ENCODE results near the gene C5orf15.

C5orf15 gene

GRCh38 chr5:133919148-133920136 lies 49.0 kb downstream of the C5orf15 start:
- DNase-seq = no peak

- DNase-seq = no peak
Measured at GRCh38 chr5:133918731-133919130, 49.7 kb downstream of the C5orf15 start.

DNA sequence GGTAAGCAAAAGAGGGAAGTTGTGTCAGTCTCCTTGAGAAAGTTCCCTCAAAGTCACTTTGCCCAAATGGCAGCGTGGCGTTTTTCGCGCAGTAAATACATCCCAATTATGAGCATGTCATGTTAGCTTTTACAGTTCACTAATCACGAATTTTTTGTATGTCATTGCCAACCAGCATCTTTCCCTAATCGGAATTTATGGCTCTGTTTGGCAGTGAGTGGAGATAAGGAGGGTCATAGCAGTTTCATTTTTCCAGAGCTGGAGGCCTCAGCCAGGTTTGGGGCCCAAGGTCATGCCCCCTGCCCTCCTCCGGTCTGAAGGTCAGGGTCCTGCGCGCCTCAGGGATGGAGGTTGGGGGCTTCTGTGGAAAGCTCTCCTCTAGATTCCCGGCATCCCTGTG lies 50.1 kb downstream of the C5orf15 start:
- DNase-seq = no peak

DNA sequence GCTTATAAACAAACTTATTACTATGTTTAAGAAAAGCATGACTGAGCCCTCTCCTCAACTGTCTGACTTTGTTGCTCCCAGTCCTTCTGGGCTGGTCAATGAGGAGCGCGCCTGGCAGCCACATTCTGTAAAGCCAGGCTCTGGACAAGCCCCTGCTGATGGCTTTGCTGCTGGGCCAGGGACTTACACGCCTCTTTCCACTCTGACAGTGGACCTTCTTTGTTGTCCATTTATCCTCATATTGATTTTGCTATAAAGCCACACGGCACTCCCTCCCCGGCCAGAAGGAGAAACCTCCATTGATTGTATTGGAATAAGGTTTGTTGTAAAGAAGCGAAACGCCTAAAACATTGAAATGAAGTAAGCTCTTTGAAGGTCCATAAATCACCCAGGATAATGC lies 50.6 kb downstream of the C5orf15 start:
- no peak for DNase-seq

GRCh38 chr5:133916914-133917313 lies 51.5 kb downstream of the C5orf15 start:
- DNase-seq = no peak

DNA sequence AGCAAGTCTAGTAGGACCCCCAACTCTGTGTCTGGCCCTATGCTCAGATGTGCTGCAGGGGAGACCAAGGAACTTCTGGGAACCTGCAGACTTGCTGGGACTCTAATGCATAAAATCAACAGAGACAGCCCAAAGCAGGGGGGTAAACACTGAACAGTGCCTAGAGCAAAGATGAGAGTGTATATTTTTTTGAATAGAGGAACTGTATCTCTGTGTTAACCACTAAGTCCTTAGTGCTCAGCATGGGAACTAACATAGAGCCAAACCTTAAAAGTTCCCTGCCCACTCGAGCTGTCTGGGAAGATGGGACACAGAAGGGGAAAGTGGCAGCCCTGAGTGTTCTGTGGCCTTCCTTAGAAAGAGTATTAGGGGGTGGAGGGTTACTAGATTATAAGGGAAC lies 51.9 kb downstream of the C5orf15 start:
- no peak for DNase-seq

DNA sequence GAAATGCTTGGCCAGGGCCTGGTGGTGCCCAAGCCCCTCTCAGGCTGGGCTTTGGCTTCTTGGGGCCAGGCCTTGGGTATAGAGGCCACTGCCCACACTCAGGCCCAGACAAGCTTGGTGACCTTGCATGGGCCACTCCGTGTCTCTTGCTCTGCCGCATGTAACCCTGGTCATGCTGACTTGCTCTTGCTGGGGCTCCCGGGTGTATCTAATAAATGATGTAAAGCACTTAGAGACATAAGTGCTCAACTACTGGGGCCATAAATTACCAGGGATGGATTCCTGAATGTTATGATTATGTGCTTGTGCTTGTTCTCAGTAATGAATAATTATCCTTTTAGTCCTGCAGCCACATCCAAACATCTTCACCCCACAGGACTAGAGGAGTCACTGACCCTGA lies 54.0 kb downstream of the C5orf15 start:
- DNase-seq = no peak

GRCh38 chr5:133913413-133914155 lies 54.8 kb downstream of the C5orf15 start:
- no peak for DNase-seq

GRCh38 chr5:133912951-133913350 lies 55.5 kb downstream of the C5orf15 start:
- DNase-seq = no peak

DNA sequence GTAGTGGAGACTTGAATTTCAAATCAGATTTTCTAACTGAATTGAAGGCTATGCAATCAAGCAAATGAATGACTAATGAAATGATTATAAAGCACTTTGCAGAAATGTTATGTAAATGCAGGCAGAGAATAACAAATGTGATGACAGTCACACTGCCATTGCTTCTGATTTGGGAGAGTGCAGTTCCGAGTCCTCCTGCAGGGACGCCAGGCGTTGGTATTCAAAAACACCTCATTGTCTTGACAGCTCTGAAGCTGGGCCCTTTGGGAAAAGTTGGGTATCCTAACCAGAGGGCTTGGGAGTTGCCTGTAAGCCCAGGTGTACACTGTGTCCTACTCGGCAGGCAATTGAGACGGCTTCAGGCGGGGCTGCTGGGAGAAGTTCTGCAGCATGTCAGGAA lies 57.9 kb downstream of the C5orf15 start:
- no peak for DNase-seq

DNA sequence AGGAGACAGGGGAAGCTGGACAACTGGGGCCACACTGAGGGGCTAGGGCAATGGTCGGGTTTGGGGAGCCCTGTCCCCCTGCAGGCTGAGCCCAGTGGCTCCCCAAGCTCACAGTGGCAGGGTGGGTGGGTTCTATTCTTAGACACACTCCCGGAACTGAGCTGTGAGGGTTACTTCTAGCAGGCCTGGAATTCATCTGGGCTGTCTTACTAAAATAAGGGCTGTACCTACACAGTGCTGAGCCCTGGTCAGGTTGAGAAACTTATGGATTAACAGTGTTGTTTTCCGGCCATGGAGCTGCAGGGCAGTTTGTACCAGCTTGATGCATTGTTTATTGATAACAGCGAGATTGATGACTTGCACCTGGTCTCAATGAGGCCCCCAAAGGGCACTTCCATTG lies 58.8 kb downstream of the C5orf15 start:
- DNase-seq = no peak

- DNase-seq = no peak
Measured at GRCh38 chr5:133907075-133907474, 61.4 kb downstream of the C5orf15 start.

- no peak for DNase-seq
Measured at GRCh38 chr5:133906303-133906702, 62.1 kb downstream of the C5orf15 start.
